KMS-11 (cell line): ENCODE data around the gene CYB5A.

Experiments used
- H2AFZ ChIP-seq: fragments of 200-600 bp; sonication (generic); 2 replicates; pipeline ENCODE4 v1.6.1; 2016; ENCODE audit warnings: antibody characterized with exemption, mixed run types, low read depth
- H3K27ac ChIP-seq: fragments of 200-600 bp; sonication (generic); 2 replicates; pipeline ENCODE4 v1.6.1; 2016; ENCODE audit warnings: mild to moderate bottlenecking, mixed run types
- H3K27me3 ChIP-seq: fragments of 200-600 bp; sonication (generic); 2 replicates; pipeline ENCODE4 v1.6.1; 2017; ENCODE audit warnings: mild to moderate bottlenecking, low read depth, mixed run types, moderate library complexity; ENCODE audit not compliant: insufficient read depth
- H3K36me3 ChIP-seq: fragments of 200-600 bp; sonication (generic); 2 replicates; pipeline ENCODE4 v1.6.1; 2017; ENCODE audit warnings: mild to moderate bottlenecking, mixed run types; ENCODE audit not compliant: insufficient read depth
- H3K4me1 ChIP-seq: fragments of 200-600 bp; sonication (generic); 2 replicates; pipeline ENCODE4 v1.6.1; 2016; ENCODE audit warnings: mild to moderate bottlenecking, low read depth, mixed run types; ENCODE audit not compliant: poor library complexity, severe bottlenecking
- H3K4me2 ChIP-seq: fragments of 200-600 bp; sonication (generic); 2 replicates; pipeline ENCODE4 v1.7.0; 2016; ENCODE audit warnings: mild to moderate bottlenecking, mixed run types
- H3K4me3 ChIP-seq: fragments of 200-600 bp; sonication (generic); IDR thresholded peaks from 2 replicates; pipeline ENCODE4 v1.6.1; 2017; ENCODE audit warnings: low read depth, low read length, mixed read lengths; ENCODE audit not compliant: insufficient read depth
- H3K79me2 ChIP-seq: fragments of 200-600 bp; sonication (generic); 2 replicates; pipeline ENCODE4 v1.6.1; 2016; ENCODE audit warnings: low read depth, mixed run types; ENCODE audit not compliant: insufficient read depth
- H3K9ac ChIP-seq: fragments of 200-600 bp; sonication (generic); 2 replicates; pipeline ENCODE4 v1.6.1; 2016; ENCODE audit warnings: mild to moderate bottlenecking, mixed run types
- H4K20me1 ChIP-seq: fragments of 200-600 bp; sonication (generic); 2 replicates; pipeline ENCODE4 v1.6.1; 2016; ENCODE audit warnings: mild to moderate bottlenecking, mixed run types; ENCODE audit not compliant: insufficient read depth
- CTCF ChIP-seq: fragments of 200-600 bp; sonication (generic); conservative IDR thresholded peaks from 2 replicates; pipeline ENCODE4 v1.6.1; 2017; ENCODE audit warnings: low read depth, mild to moderate bottlenecking, antibody characterized with exemption, low read length, moderate library complexity, mixed read lengths

The CYB5A gene

GRCh38 chr18:74283646-74284045, 8.1 kb downstream of the CYB5A start:
- peaks cover 35% of the 10 kb centered on the region; the same call in 1 of the 2 replicates for H3K79me2 ChIP-seq
- no peak overlapping the region for H3K4me2 ChIP-seq
- no peak overlapping the region for H3K9ac ChIP-seq
- TF ChIP-seq CTCF, result no peak
- peaks cover 21% of the 10 kb centered on the region for H3K4me1 ChIP-seq
- no peaks in the 10 kb centered on the region for H3K36me3 ChIP-seq
- H3K27me3 ChIP-seq, result no peaks in the 10 kb centered on the region
- no peaks in the 10 kb centered on the region for H4K20me1 ChIP-seq
- no peak overlapping the region for H2AFZ ChIP-seq
- no peak overlapping the region for H3K27ac ChIP-seq
- no peak overlapping the region for H3K4me3 ChIP-seq

DNA sequence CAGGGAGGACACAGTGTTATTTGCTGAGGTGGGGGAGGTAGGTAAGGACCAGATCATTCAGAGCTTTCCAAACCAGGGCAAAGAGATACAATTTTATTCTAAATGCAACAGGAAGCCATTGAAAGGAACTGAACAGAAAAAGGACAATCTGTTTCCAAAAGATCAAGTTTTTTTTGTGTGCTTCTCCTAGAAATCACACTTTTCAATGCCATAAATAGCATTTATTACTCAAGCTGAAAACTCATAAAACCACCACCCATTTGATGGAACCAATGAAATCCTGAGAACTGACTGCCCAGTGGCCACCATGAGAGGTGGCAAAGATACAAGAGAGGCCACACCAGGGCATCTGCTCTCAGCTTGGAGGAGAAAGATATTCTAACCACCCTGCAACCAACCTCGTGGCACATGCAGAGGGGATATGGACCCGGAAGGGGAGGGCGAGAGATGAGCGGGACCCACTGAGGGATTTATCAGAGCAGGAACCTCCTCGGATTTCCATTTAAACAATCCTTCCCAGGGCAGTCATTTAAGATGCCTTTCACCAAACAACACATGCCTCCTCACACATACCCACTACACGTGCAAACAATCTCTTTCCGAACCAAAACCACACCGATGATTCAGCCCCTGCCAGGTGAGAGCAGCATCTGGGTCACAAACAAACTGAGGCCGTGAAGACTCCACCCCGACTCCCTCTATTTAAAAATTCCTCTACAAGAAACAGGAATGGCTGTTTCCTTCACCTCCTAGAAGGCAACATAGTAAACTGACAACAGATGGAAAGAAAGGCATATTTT, 8.8 kb downstream of the CYB5A start:
- no peak overlapping the region for H3K4me3 ChIP-seq
- H4K20me1 ChIP-seq, result no peaks in the 10 kb centered on the region
- no peak overlapping the region for H3K9ac ChIP-seq
- H2AFZ ChIP-seq, result no peak overlapping the region
- H3K4me1 ChIP-seq, result peaks cover 17% of the 10 kb centered on the region
- no peaks in the 10 kb centered on the region for H3K36me3 ChIP-seq
- H3K27me3 ChIP-seq, result no peaks in the 10 kb centered on the region
- peaks cover 35% of the 10 kb centered on the region; the same call in 1 of the 2 replicates for H3K79me2 ChIP-seq
- no peak for TF ChIP-seq CTCF
- no peak overlapping the region for H3K27ac ChIP-seq
- H3K4me2 ChIP-seq, result no peak overlapping the region

DNA sequence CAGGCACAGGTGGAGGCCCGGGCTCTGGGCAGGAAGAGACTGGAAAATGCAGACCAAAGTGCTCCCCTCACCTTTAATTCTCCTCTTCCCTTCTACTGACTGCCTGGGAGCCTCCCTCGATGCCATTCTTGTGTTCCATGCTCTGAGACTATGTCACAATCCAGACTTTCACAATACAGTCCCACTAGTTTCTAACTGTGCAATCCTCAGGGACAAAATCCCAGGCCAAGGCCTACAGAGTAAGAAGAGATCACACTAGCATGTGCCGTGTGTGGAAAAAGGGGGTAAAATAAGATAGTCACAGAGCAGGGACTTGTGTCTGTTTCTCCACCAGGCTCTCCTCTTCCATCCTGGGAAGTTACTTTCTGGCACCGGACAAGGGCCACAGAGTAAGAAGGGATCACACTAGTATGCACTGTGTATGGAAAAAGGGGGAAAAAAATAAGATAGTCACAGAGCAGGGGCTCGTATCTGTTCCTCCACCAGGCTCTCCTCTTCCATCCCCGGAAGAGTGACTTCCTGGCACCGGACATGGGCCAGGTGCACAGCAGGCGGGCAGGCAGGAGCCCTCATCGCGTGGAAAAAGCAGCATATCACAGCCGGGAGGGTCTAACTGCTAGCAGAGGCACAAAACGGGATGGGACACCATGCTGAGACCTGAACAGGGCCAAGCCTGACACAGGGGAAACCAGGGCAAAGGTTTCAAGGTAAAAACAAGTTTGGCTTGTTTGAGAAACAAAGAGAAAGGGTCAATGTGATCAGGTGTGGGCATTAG, 9.6 kb downstream of the CYB5A start:
- H3K9ac ChIP-seq, result no peak overlapping the region
- no peaks in the 10 kb centered on the region for H4K20me1 ChIP-seq
- no peak for TF ChIP-seq CTCF
- H3K4me1 ChIP-seq, result peaks cover 9% of the 10 kb centered on the region
- no peaks in the 10 kb centered on the region for H3K36me3 ChIP-seq
- no peak overlapping the region for H3K4me2 ChIP-seq
- H3K79me2 ChIP-seq, result peaks cover 28% of the 10 kb centered on the region; the same call in 1 of the 2 replicates
- no peak overlapping the region for H3K4me3 ChIP-seq
- H3K27me3 ChIP-seq, result no peaks in the 10 kb centered on the region
- H3K27ac ChIP-seq, result no peak overlapping the region
- no peak overlapping the region for H2AFZ ChIP-seq

- H3K27ac ChIP-seq, result no peak overlapping the region
- no peak overlapping the region for H3K4me2 ChIP-seq
Observed at GRCh38 chr18:74281011-74281979, 10.5 kb downstream of the CYB5A start.

More at GRCh38 chr18:74281011-74281979, 10.5 kb downstream of the CYB5A start:
- H3K4me3 ChIP-seq, result no peak overlapping the region
- H3K79me2 ChIP-seq, result peaks cover 20% of the 10 kb centered on the region; the same call in 1 of the 2 replicates
- H3K9ac ChIP-seq, result no peak overlapping the region
- H3K36me3 ChIP-seq, result no peaks in the 10 kb centered on the region
- no peaks in the 10 kb centered on the region for H3K4me1 ChIP-seq
- TF ChIP-seq CTCF, result no peak
- H4K20me1 ChIP-seq, result no peaks in the 10 kb centered on the region
- no peak overlapping the region for H2AFZ ChIP-seq
- no peaks in the 10 kb centered on the region for H3K27me3 ChIP-seq
